ENCODE results near the gene TLR8.

DNA sequence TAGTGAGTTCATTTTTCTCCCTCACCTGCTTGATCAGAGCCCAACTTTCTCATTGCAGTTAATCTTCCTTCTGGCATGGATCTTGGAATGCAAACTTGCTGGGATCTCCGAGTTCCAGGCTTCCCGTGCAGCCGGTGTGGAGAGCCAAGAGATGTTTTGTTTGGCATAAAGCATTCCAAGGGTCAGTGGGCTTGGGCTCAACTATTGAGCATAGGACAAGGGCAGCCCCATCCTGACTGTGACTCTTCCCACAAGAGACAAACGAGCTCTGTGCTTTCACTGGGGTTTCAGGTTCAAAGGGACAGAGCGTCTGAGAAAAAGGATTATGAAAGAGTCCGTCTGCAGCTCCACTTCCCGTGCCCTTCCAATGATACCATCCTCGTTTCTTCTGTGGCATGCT, 29.0 kb upstream of the TLR8 start:
- TF ChIP-seq POLR2A (IDR thresholded peaks at IDR 0.05) = no peak
- TF ChIP-seq, protein P1, sequence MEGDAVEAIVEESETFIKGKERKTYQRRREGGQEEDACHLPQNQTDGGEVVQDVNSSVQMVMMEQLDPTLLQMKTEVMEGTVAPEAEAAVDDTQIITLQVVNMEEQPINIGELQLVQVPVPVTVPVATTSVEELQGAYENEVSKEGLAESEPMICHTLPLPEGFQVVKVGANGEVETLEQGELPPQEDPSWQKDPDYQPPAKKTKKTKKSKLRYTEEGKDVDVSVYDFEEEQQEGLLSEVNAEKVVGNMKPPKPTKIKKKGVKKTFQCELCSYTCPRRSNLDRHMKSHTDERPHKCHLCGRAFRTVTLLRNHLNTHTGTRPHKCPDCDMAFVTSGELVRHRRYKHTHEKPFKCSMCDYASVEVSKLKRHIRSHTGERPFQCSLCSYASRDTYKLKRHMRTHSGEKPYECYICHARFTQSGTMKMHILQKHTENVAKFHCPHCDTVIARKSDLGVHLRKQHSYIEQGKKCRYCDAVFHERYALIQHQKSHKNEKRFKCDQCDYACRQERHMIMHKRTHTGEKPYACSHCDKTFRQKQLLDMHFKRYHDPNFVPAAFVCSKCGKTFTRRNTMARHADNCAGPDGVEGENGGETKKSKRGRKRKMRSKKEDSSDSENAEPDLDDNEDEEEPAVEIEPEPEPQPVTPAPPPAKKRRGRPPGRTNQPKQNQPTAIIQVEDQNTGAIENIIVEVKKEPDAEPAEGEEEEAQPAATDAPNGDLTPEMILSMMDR (IDR thresholded peaks at IDR 0.05) = no peak

All from gastroesophageal sphincter (tissue), 3 donors.